GM23338 (cell line): ENCODE data around the gene CCDC144A. TPM values are rescaled to one million over a fixed set of nuclear protein-coding genes. Genes with fewer than 3 reads are reported as not detected.
"Not testable (repeated sequence)": the region's sequence is repeated elsewhere in the genome, so short reads cannot be mapped to it uniquely, and the experiment has no call there.

Source experiments
- ATAC-seq: fragments of 200-7000 bp; cut with Tn5 transposase; 3 replicates; pipeline ENCODE4 v1.9.1; 2020
- DNase-seq: peaks from one replicate; pipeline ENCODE4 v3.0.0-alpha.2; 2015; ENCODE audit warnings: low spot score
- H2AFZ ChIP-seq: fragments of 200-600 bp; sonication (generic); 2 replicates; pipeline ENCODE4 v1.8.0; 2016; ENCODE audit warnings: antibody characterized with exemption, mild to moderate bottlenecking, moderate library complexity
- H3F3A ChIP-seq: fragments of 200-600 bp; sonication (generic); replicated peaks from 2 replicates; pipeline ENCODE4 v1.8.0; 2017; ENCODE audit warnings: antibody characterized with exemption, mixed run types, low read depth
- H3K27ac ChIP-seq: fragments of 200-600 bp; sonication (generic); 2 replicates; pipeline ENCODE4 v1.6.1; 2016; ENCODE audit warnings: low read depth
- H3K27me3 ChIP-seq: fragments of 200-600 bp; sonication (generic); 2 replicates; pipeline ENCODE4 v1.8.0; 2016; ENCODE audit warnings: mild to moderate bottlenecking, mixed run types, moderate library complexity; ENCODE audit not compliant: insufficient read depth
- H3K36me3 ChIP-seq: fragments of 200-600 bp; sonication (generic); 2 replicates; pipeline ENCODE4 v1.8.0; 2016; ENCODE audit warnings: mild to moderate bottlenecking; ENCODE audit not compliant: insufficient read depth
- H3K4me1 ChIP-seq: fragments of 200-600 bp; sonication (generic); 2 replicates; pipeline ENCODE4 v1.8.0; 2016; ENCODE audit warnings: mild to moderate bottlenecking, moderate library complexity; ENCODE audit not compliant: insufficient read depth
- H3K4me2 ChIP-seq: fragments of 200-600 bp; sonication (generic); 2 replicates; pipeline ENCODE4 v1.7.1; 2017; ENCODE audit warnings: mixed run types
- H3K4me3 ChIP-seq: fragments of 200-600 bp; sonication (generic); 2 replicates; pipeline ENCODE4 v1.6.1; 2016; ENCODE audit warnings: mixed run types
- H3K79me2 ChIP-seq: fragments of 200-600 bp; sonication (generic); replicated peaks from 2 replicates; pipeline ENCODE4 v1.8.0; 2017; ENCODE audit warnings: mild to moderate bottlenecking; ENCODE audit not compliant: insufficient read depth
- H3K9me2 ChIP-seq: fragments of 200-600 bp; sonication (generic); 2 replicates; pipeline ENCODE4 v1.8.0; 2017; ENCODE audit not compliant: insufficient read depth
- H4K20me1 ChIP-seq: fragments of 200-600 bp; sonication (generic); replicated peaks from 2 replicates; pipeline ENCODE4 v1.8.0; 2017; ENCODE audit warnings: mild to moderate bottlenecking; ENCODE audit not compliant: insufficient read depth
- H3K27ac Mint-ChIP-seq: 2 replicates; pipeline ENCODE4 v1.8.0; 2020; ENCODE audit warnings: inconsistent platforms, mild to moderate bottlenecking, moderate library complexity, mixed read lengths
- H3K27me3 Mint-ChIP-seq: 3 replicates; pipeline ENCODE4 v1.8.0; 2022; ENCODE audit warnings: low read depth, mild to moderate bottlenecking, moderate library complexity, mixed read lengths, inconsistent platforms; ENCODE audit not compliant: insufficient read depth, poor library complexity
- H3K36me3 Mint-ChIP-seq: 3 replicates; pipeline ENCODE4 v1.8.0; 2021; ENCODE audit warnings: low read depth, mild to moderate bottlenecking, inconsistent platforms, moderate library complexity, mixed read lengths
- H3K4me1 Mint-ChIP-seq: 3 replicates; pipeline ENCODE4 v1.8.0; 2020; ENCODE audit warnings: mild to moderate bottlenecking, inconsistent platforms, mixed read lengths
- H3K4me3 Mint-ChIP-seq: 3 replicates; pipeline ENCODE4 v1.8.0; 2021; ENCODE audit warnings: moderate library complexity, mild to moderate bottlenecking, inconsistent platforms, mixed read lengths
- H3K9me3 Mint-ChIP-seq: 3 replicates; pipeline ENCODE4 v1.8.0; 2020; ENCODE audit warnings: moderate library complexity, mild to moderate bottlenecking, inconsistent platforms, mixed read lengths
- CREB1 ChIP-seq: fragments of 250-450 bp; sonication (Bioruptor Pico); IDR thresholded peaks from 2 replicates; pipeline ENCODE4 v1.5.0; 2020; ENCODE audit warnings: low read depth, mild to moderate bottlenecking, moderate library complexity
- EZH2phosphoT487 ChIP-seq: fragments of 200-600 bp; sonication (generic); IDR thresholded peaks from one replicate; pipeline ENCODE4 v1.8.1; 2018; ENCODE audit warnings: antibody characterized with exemption; ENCODE audit not compliant: unreplicated experiment
- REST ChIP-seq: IDR thresholded peaks from one replicate; pipeline ENCODE4 v1.6.1; 2018; ENCODE audit warnings: antibody characterized with exemption; ENCODE audit not compliant: unreplicated experiment
- ZNF331 ChIP-seq: fragments of 250-450 bp; sonication (Bioruptor Pico); IDR thresholded peaks from 2 replicates; pipeline ENCODE4 v1.5.0; 2020; ENCODE audit warnings: low read depth, mild to moderate bottlenecking, moderate library complexity
- polyA plus RNA-seq: library from polyadenylated mRNA; unstranded; fragments of >200 nt; fragmentation: Nextera tagmentation; extraction: Ambion mirVana; gene quantifications from 2 replicates; pipeline ENCODE4 v1.2.1, GENCODE V29; 2016
- total RNA-seq: library from RNA; depleted of rRNA; stranded (reverse); fragments of >200 nt; shearing (Covaris generic); gene quantifications from 2 replicates; pipeline ENCODE4 v1.2.3, GENCODE V29; 2014
- TF ChIP-seq, protein P1 (sequence below), 2 experiments: fragments of 200-600 bp in 1 of 2; sonication (generic) in 1 of 2; conservative IDR thresholded peaks; 2 replicates each; pipeline versions ENCODE4 v1.5.1 to v1.6.1; 2016 to 2017; ENCODE audit warnings: antibody characterized with exemption in 2 of 2, low read depth in 2 of 2, mild to moderate bottlenecking in 2 of 2, moderate library complexity in 1 of 2

CCDC144A gene
- total and polyA plus RNA-seq, 2 experiments from 2014 or later, result 4.2 to 13.9 TPM

DNA sequence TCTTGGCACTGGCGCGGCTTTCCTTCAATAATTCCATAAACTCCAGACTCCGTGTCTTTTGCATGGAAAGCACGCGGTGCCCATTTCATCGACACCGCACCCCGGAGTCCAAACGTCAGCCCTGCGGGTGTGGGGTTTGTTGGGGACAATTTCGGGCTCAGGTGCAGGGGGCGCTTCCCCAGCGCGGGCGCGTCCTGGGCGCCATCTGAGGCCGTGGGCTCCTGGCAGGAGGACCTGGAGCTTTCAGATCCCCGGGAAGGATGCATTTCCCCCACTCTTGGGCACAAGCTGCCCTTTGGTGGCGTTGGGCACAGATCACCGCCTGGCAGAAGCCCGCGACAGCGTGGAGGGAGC lies 23.5 kb upstream of the CCDC144A start:
- peak overlapping the region; percentile 60 for H3K4me3 Mint-ChIP-seq
- not testable (repeated sequence) for H3K36me3 ChIP-seq, H3K9me3 Mint-ChIP-seq, H3K27ac Mint-ChIP-seq, H3K4me1 ChIP-seq, H3K9me2 ChIP-seq, H3K36me3 Mint-ChIP-seq, H3K4me1 Mint-ChIP-seq, H4K20me1 ChIP-seq, H3K27ac ChIP-seq, H3K79me2 ChIP-seq, H3F3A ChIP-seq
- peaks cover 20% of the 10 kb centered on the region for H3K27me3 Mint-ChIP-seq
- ATAC-seq (peak; percentile 66), DNase-seq (peak; percentile 11)
- TF ChIP-seq, protein P1, sequence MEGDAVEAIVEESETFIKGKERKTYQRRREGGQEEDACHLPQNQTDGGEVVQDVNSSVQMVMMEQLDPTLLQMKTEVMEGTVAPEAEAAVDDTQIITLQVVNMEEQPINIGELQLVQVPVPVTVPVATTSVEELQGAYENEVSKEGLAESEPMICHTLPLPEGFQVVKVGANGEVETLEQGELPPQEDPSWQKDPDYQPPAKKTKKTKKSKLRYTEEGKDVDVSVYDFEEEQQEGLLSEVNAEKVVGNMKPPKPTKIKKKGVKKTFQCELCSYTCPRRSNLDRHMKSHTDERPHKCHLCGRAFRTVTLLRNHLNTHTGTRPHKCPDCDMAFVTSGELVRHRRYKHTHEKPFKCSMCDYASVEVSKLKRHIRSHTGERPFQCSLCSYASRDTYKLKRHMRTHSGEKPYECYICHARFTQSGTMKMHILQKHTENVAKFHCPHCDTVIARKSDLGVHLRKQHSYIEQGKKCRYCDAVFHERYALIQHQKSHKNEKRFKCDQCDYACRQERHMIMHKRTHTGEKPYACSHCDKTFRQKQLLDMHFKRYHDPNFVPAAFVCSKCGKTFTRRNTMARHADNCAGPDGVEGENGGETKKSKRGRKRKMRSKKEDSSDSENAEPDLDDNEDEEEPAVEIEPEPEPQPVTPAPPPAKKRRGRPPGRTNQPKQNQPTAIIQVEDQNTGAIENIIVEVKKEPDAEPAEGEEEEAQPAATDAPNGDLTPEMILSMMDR (conservative IDR thresholded peaks at IDR 0.05; ENCODE audit: low read depth in 2 of 2), result peak in 1 of 2 experiments; percentile 20; a peak in 1 of 4 replicates
- Histone ChIP-seq H2AFZ (peak overlapping the region; percentile 56; the same call in 1 of the 2 replicates), H3K4me3 (peak overlapping the region; percentile 58), H3K4me2 (peak overlapping the region; percentile 74), H3K27me3 (peaks cover 41% of the 10 kb centered on the region)

- not testable (repeated sequence) for H3K4me1 Mint-ChIP-seq, H3K9me3 Mint-ChIP-seq, H4K20me1 ChIP-seq, H3K36me3 ChIP-seq, H3K9me2 ChIP-seq, H3K79me2 ChIP-seq, H3F3A ChIP-seq, H3K36me3 Mint-ChIP-seq, H3K27ac Mint-ChIP-seq, H3K4me1 ChIP-seq, H3K27ac ChIP-seq
- peak overlapping the region; percentile 84 for H2AFZ ChIP-seq
- peak overlapping the region; percentile 58 for H3K4me3 ChIP-seq
- ATAC-seq (peak; percentile 87), DNase-seq (peak; percentile 70)
- Mint-ChIP-seq H3K4me3 (peak overlapping the region; percentile 76), H3K27me3 (peaks cover 18% of the 10 kb centered on the region)
- peaks cover 41% of the 10 kb centered on the region for H3K27me3 ChIP-seq
- H3K4me2 ChIP-seq, result peak overlapping the region; percentile 74
Observed at GRCh38 chr17:16666907-16667636, 23.0 kb upstream of the CCDC144A start.

GRCh38 chr17:16676676-16677268 lies 13.3 kb upstream of the CCDC144A start:
- H3K27me3 ChIP-seq, result no peaks in the 10 kb centered on the region
- no peaks in the 10 kb centered on the region for H3K36me3 ChIP-seq
- H3K4me1 Mint-ChIP-seq, result peaks cover 9% of the 10 kb centered on the region; the same call in 2 of the 3 replicates
- no peak overlapping the region for H3K4me3 ChIP-seq
- H2AFZ ChIP-seq, result 0 out of 2 replicates have a peak overlapping the region, but pooled peaks have one; percentile 43
- no peak overlapping the region for H3K27ac ChIP-seq
- DNase-seq (no peak), ATAC-seq (no peak)
- no peaks in the 10 kb centered on the region for H3K9me3 Mint-ChIP-seq
- no peak overlapping the region for H3K27ac Mint-ChIP-seq
- H3K36me3 Mint-ChIP-seq, result no peaks in the 10 kb centered on the region
- H3K27me3 Mint-ChIP-seq, result peaks cover 3% of the 10 kb centered on the region
- peaks cover 4% of the 10 kb centered on the region; the same call in 1 of the 2 replicates for H3K4me1 ChIP-seq
- H3K4me3 Mint-ChIP-seq, result no peak overlapping the region
- no peaks in the 10 kb centered on the region for H3F3A ChIP-seq
- H3K79me2 ChIP-seq, result no peaks in the 10 kb centered on the region
- no peak overlapping the region for H3K4me2 ChIP-seq
- no peaks in the 10 kb centered on the region for H3K9me2 ChIP-seq
- no peaks in the 10 kb centered on the region for H4K20me1 ChIP-seq
- TF ChIP-seq ZNF331 (no peak), REST (no peak), CREB1 (CRISPR knock-in tag) (no peak), EZH2phosphoT487 (no peak)
